HepG2 (cell line): Measurements from ENCODE around the gene KIR3DL2. TPM values are rescaled to one million over a fixed set of nuclear protein-coding genes. Genes with fewer than 3 reads are reported as not detected.

Experiments used
- ATAC-seq: fragments of 200-7000 bp; cut with Tn5 transposase; 3 replicates; pipeline ENCODE4 v1.9.1; 2020; ENCODE audit warnings: mild to moderate bottlenecking, moderate library complexity
- BruUV-seq: library from RNA; stranded (reverse); fragments of 400-500 nt; replicated peaks from 2 replicates; lab custom pipeline; 2021; lab: Mats Ljungman, UMichigan
- CTCF ChIA-PET: fragments of 300-600 bp; formaldehyde crosslinking; extraction: SDS; loops from one replicate; lab custom pipeline; 2021; ENCODE audit warnings: low total read pairs, inconsistent platforms, low intra/inter-chr PET ratio; lab: Yijun Ruan, JAX
- POLR2A ChIA-PET: fragments of 350-600 bp; sonication (Branson Sonifier 250); formaldehyde crosslinking; loops from one replicate; lab custom pipeline; 2020; ENCODE audit warnings: antibody characterized with exemption, inconsistent platforms; lab: Yijun Ruan, JAX
- DNase-seq: peaks from one replicate; pipeline ENCODE4 v3.0.0-alpha.2; 2015; ENCODE audit warnings: low spot score
- FAIRE-seq: peaks from 3 replicates; lab custom pipeline; 2011; peaks lifted over from hg19 to GRCh38; lab: Jason Lieb, UNC
- H2AFZ ChIP-seq: one replicate; pipeline ENCODE4 v1.6.1; 2011; ENCODE audit warnings: low read length, inconsistent platforms
- H3K27ac ChIP-seq: fragments of 300-600 bp; 3 replicates; pipeline ENCODE4 v1.8.0; 2011; ENCODE audit warnings: mixed run types, mild to moderate bottlenecking, mixed read lengths, low read length, inconsistent platforms; ENCODE audit not compliant: insufficient read depth; ENCODE audit errors: extremely low read length
- H3K27me3 ChIP-seq, 2 experiments: fragments of 200-600 bp in 1 of 2; 2 replicates in 1 of 2; 3 replicates in 1 of 2; pipeline versions ENCODE4 v1.6.0 to v1.8.0; 2011; ENCODE audit warnings: low read length in 2 of 2, mild to moderate bottlenecking in 2 of 2, moderate library complexity in 2 of 2, inconsistent platforms in 1 of 2; ENCODE audit not compliant: insufficient read depth in 2 of 2, control insufficient read depth in 1 of 2
- H3K36me3 ChIP-seq, 2 experiments: fragments of 200-600 bp in 1 of 2; replicated peaks in 1 of 2; 2 replicates in 1 of 2; 3 replicates in 1 of 2; pipeline versions ENCODE4 v1.5.1 to v1.8.0; 2011; ENCODE audit warnings: low read length in 2 of 2, inconsistent platforms in 1 of 2; ENCODE audit not compliant: insufficient read depth in 2 of 2, control insufficient read depth in 1 of 2
- H3K4me1 ChIP-seq: 2 replicates; pipeline ENCODE4 v1.5.1; 2012; ENCODE audit warnings: low read length, inconsistent platforms; ENCODE audit not compliant: insufficient read depth
- H3K4me2 ChIP-seq: 2 replicates; pipeline ENCODE4 v1.6.0; 2011; ENCODE audit warnings: low read depth, low read length, inconsistent platforms
- H3K4me3 ChIP-seq, 3 experiments: fragments of 200-600 bp in 1 of 3; sonication (generic), shearing (Covaris generic) in 1 of 3; replicated peaks in 1 of 3; 2 replicates each; pipeline ENCODE4 v1.5.1; 2011 to 2016; ENCODE audit warnings: low read length in 3 of 3, inconsistent platforms in 2 of 3, low read depth in 2 of 3, mild to moderate bottlenecking in 2 of 3, control low read depth in 1 of 3, mixed read lengths in 1 of 3; ENCODE audit not compliant: insufficient read depth in 1 of 3
- H3K79me2 ChIP-seq: one replicate; pipeline ENCODE4 v1.6.1; 2011; ENCODE audit warnings: low read length, inconsistent platforms; ENCODE audit not compliant: insufficient read depth
- H3K9ac ChIP-seq: 2 replicates; pipeline ENCODE4 v1.6.0; 2011; ENCODE audit warnings: mild to moderate bottlenecking, low read depth, low read length, inconsistent platforms; ENCODE audit not compliant: insufficient read depth
- H3K9me3 ChIP-seq: 2 replicates; pipeline ENCODE4 v1.5.1; 2012; ENCODE audit warnings: mild to moderate bottlenecking, low read length
- H4K20me1 ChIP-seq: 2 replicates; pipeline ENCODE4 v1.6.0; 2011; ENCODE audit warnings: inconsistent platforms, mild to moderate bottlenecking, low read length, moderate library complexity; ENCODE audit not compliant: insufficient read depth
- CAMTA2 ChIP-seq: sonication (generic); formaldehyde crosslinking; IDR thresholded peaks from 2 replicates; pipeline ENCODE4 v1.4.0; 2020; ENCODE audit warnings: mild to moderate bottlenecking, missing genetic modification reagents, borderline replicate concordance
- ESRRA ChIP-seq: sonication (generic); formaldehyde crosslinking; IDR thresholded peaks from 2 replicates; pipeline ENCODE4 v1.5.1; 2020; ENCODE audit warnings: mild to moderate bottlenecking, low read depth, missing genetic modification reagents
- KMT2B ChIP-seq: IDR thresholded peaks from 2 replicates; pipeline ENCODE4 v1.6.1; 2016; ENCODE audit warnings: missing genetic modification reagents, missing compliant biosample characterization
- MAZ ChIP-seq, 2 experiments: sonication (generic) in 1 of 2; formaldehyde crosslinking in 1 of 2; IDR thresholded peaks; 2 replicates each; pipeline versions ENCODE4 v1.5.0 to v1.6.1; 2012 to 2020; ENCODE audit warnings: low read depth in 2 of 2, mild to moderate bottlenecking in 2 of 2, borderline replicate concordance in 1 of 2, improper control_type of control experiment in 1 of 2, low read length in 1 of 2, missing genetic modification reagents in 1 of 2, moderate library complexity in 1 of 2
- NR2C2 ChIP-seq: sonication (generic); formaldehyde crosslinking; IDR thresholded peaks from 2 replicates; pipeline ENCODE4 v1.4.0; 2020; ENCODE audit warnings: missing genetic modification reagents, mild to moderate bottlenecking, moderate library complexity, borderline replicate concordance
- SKI ChIP-seq: fragments of 450-650 bp; IDR thresholded peaks from one replicate; pipeline ENCODE4 v1.6.1; 2018; ENCODE audit warnings: mild to moderate bottlenecking; ENCODE audit not compliant: partially characterized antibody
- TCF12 ChIP-seq, 2 experiments: fragments of 450-650 bp in 1 of 2; sonication (generic) in 1 of 2; formaldehyde crosslinking in 1 of 2; IDR thresholded peaks; 2 replicates each; pipeline versions ENCODE4 v1.6.1 to v1.8.0; 2017 to 2022; ENCODE audit warnings: antibody characterized with exemption in 1 of 2, mild to moderate bottlenecking in 1 of 2, missing genetic modification reagents in 1 of 2, moderate library complexity in 1 of 2
- ZNF10 ChIP-seq: sonication (generic); formaldehyde crosslinking; IDR thresholded peaks from 2 replicates; pipeline ENCODE4 v1.4.0; 2020; ENCODE audit warnings: mild to moderate bottlenecking, low read depth, missing genetic modification reagents, borderline replicate concordance
- ZNF232 ChIP-seq: sonication (generic); formaldehyde crosslinking; IDR thresholded peaks from 2 replicates; pipeline ENCODE4 v1.4.0; 2020; ENCODE audit warnings: missing genetic modification reagents, borderline replicate concordance
- ZNF431 ChIP-seq: sonication (generic); formaldehyde crosslinking; IDR thresholded peaks from 2 replicates; pipeline ENCODE4 v1.9.0; 2022; ENCODE audit warnings: missing genetic modification reagents, low read depth, mild to moderate bottlenecking, borderline replicate concordance
- ZSCAN12 ChIP-seq: sonication (generic); formaldehyde crosslinking; IDR thresholded peaks from 2 replicates; pipeline ENCODE4 v1.9.0; 2021; ENCODE audit warnings: mild to moderate bottlenecking, missing genetic modification reagents
- ZSCAN21 ChIP-seq: sonication (generic); formaldehyde crosslinking; IDR thresholded peaks from 2 replicates; pipeline ENCODE4 v1.8.0; 2022; ENCODE audit warnings: mild to moderate bottlenecking, missing genetic modification reagents, moderate library complexity, borderline replicate concordance
- WGBS: methylation state at CpG from one replicate; pipeline ENCODE4 v1.1.6; 2017; ENCODE audit warnings: low lambda C conversion rate; 5-methylcytosine and 5-hydroxymethylcytosine counted together
- in situ Hi-C: cut with HindIII; loops from 2 replicates; pipeline ENCODE4 v1.10.0; 2017; ENCODE audit warnings: low pct_unique_long_range_greater_than_20kb; ENCODE audit not compliant: extremely low pct_ligation_motif_present
- intact Hi-C: fragments of 100-400 bp; cut with micrococcal nuclease; formaldehyde crosslinking; loops from one replicate; pipeline ENCODE4 v1.10.0; 2022; ENCODE audit not compliant: unreplicated experiment
- polyA plus RNA-seq, 8 experiments: library from polyadenylated mRNA; depleted of rRNA in 3 of 8; stranded (reverse) in 7 of 8; unstranded in 1 of 8; fragments of >200 nt; fragmentation: Illumina TruSeq in 4 of 8; extraction: Trizol in 4 of 8; gene quantifications; 2 replicates each; pipeline versions ENCODE4 v1.2.1 to v1.2.3, GENCODE V29; 2011 to 2016; ENCODE audit warnings: low read depth in 4 of 8, missing spikeins in 1 of 8, mixed read lengths in 1 of 8; ENCODE audit not compliant: insufficient read depth in 1 of 8
- total RNA-seq, 5 experiments: library from RNA; depleted of rRNA; stranded (reverse); fragments of >200 nt; fragmentation: Illumina TruSeq; extraction: Trizol; gene quantifications; 2 replicates each; pipeline ENCODE4 v1.2.3, GENCODE V29; 2016; ENCODE audit warnings: low read depth in 1 of 5
- TF ChIP-seq, protein P1 (sequence below): sonication (generic); formaldehyde crosslinking; IDR thresholded peaks from 2 replicates; pipeline ENCODE4 v1.4.0; 2020; ENCODE audit warnings: missing genetic modification reagents
- TF ChIP-seq, protein P2 (sequence below): sonication (generic); formaldehyde crosslinking; IDR thresholded peaks from 2 replicates; pipeline ENCODE4 v1.4.0; 2020; ENCODE audit warnings: missing genetic modification reagents, borderline replicate concordance
- TF ChIP-seq, protein P3 (sequence below): sonication (generic); formaldehyde crosslinking; IDR thresholded peaks from 2 replicates; pipeline ENCODE4 v1.4.0; 2020; ENCODE audit warnings: missing genetic modification reagents, borderline replicate concordance

KIR3DL2 gene
- total and polyA plus RNA-seq, 2 of the 13 experiments (the other 11 are each of a cell fraction or from before 2014, with no cell fraction given), result not detected

DNA sequence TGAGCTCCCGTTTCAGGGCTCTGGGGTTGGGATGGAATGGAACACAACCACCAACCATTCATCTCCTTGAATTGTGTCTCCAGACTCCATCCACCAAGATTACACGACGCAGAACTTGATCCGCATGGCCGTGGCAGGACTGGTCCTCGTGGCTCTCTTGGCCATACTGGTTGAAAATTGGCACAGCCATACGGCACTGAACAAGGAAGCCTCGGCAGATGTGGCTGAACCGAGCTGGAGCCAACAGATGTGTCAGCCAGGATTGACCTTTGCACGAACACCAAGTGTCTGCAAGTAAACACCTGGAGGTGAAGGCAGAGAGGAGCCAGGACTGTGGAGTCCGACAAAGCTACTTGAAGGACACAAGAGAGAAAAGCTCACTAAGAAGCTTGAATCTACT, 39.3 kb downstream of the KIR3DL2 start:
- CTCF ChIA-PET, result no interaction called here
- TF ChIP-seq ZSCAN12 (CRISPR knock-in tag), result no peak
- TF ChIP-seq, protein P1, sequence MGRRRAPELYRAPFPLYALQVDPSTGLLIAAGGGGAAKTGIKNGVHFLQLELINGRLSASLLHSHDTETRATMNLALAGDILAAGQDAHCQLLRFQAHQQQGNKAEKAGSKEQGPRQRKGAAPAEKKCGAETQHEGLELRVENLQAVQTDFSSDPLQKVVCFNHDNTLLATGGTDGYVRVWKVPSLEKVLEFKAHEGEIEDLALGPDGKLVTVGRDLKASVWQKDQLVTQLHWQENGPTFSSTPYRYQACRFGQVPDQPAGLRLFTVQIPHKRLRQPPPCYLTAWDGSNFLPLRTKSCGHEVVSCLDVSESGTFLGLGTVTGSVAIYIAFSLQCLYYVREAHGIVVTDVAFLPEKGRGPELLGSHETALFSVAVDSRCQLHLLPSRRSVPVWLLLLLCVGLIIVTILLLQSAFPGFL (CRISPR knock-in tag), result no peak
- TF ChIP-seq MAZ (IDR thresholded peaks at IDR 0.05; ENCODE audit: borderline replicate concordance, low read depth, low read length), result no peak
- no peak for TF ChIP-seq MAZ (CRISPR knock-in tag; IDR thresholded peaks at IDR 0.05; ENCODE audit: low read depth)
- TF ChIP-seq ESRRA (CRISPR knock-in tag), result no peak
- no peak for TF ChIP-seq CAMTA2 (CRISPR knock-in tag)
- no peak for TF ChIP-seq NR2C2 (CRISPR knock-in tag)
- TF ChIP-seq ZSCAN21 (CRISPR knock-in tag), result no peak
- TF ChIP-seq ZNF431 (CRISPR knock-in tag), result no peak
- TF ChIP-seq KMT2B, result no peak
- no peak for TF ChIP-seq ZNF232 (CRISPR knock-in tag)
- no peak for TF ChIP-seq ZNF10 (CRISPR knock-in tag)
- TF ChIP-seq, protein P2, sequence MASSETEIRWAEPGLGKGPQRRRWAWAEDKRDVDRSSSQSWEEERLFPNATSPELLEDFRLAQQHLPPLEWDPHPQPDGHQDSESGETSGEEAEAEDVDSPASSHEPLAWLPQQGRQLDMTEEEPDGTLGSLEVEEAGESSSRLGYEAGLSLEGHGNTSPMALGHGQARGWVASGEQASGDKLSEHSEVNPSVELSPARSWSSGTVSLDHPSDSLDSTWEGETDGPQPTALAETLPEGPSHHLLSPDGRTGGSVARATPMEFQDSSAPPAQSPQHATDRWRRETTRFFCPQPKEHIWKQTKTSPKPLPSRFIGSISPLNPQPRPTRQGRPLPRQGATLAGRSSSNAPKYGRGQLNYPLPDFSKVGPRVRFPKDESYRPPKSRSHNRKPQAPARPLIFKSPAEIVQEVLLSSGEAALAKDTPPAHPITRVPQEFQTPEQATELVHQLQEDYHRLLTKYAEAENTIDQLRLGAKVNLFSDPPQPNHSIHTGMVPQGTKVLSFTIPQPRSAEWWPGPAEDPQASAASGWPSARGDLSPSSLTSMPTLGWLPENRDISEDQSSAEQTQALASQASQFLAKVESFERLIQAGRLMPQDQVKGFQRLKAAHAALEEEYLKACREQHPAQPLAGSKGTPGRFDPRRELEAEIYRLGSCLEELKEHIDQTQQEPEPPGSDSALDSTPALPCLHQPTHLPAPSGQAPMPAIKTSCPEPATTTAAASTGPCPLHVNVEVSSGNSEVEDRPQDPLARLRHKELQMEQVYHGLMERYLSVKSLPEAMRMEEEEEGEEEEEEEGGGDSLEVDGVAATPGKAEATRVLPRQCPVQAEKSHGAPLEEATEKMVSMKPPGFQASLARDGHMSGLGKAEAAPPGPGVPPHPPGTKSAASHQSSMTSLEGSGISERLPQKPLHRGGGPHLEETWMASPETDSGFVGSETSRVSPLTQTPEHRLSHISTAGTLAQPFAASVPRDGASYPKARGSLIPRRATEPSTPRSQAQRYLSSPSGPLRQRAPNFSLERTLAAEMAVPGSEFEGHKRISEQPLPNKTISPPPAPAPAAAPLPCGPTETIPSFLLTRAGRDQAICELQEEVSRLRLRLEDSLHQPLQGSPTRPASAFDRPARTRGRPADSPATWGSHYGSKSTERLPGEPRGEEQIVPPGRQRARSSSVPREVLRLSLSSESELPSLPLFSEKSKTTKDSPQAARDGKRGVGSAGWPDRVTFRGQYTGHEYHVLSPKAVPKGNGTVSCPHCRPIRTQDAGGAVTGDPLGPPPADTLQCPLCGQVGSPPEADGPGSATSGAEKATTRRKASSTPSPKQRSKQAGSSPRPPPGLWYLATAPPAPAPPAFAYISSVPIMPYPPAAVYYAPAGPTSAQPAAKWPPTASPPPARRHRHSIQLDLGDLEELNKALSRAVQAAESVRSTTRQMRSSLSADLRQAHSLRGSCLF (CRISPR knock-in tag), result no peak
- no peak for TF ChIP-seq SKI
- TF ChIP-seq, protein P3, sequence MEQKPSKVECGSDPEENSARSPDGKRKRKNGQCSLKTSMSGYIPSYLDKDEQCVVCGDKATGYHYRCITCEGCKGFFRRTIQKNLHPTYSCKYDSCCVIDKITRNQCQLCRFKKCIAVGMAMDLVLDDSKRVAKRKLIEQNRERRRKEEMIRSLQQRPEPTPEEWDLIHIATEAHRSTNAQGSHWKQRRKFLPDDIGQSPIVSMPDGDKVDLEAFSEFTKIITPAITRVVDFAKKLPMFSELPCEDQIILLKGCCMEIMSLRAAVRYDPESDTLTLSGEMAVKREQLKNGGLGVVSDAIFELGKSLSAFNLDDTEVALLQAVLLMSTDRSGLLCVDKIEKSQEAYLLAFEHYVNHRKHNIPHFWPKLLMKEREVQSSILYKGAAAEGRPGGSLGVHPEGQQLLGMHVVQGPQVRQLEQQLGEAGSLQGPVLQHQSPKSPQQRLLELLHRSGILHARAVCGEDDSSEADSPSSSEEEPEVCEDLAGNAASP (CRISPR knock-in tag), result no peak
- no peak for TF ChIP-seq TCF12 (IDR thresholded peaks at IDR 0.05)
- TF ChIP-seq TCF12 (CRISPR knock-in tag; IDR thresholded peaks at IDR 0.05), result no peak
- Histone ChIP-seq H4K20me1 (no peaks in the 10 kb centered on the region), H3K9me3 (no peaks in the 10 kb centered on the region), H3K9ac (no peak overlapping the region), H3K4me2 (no peak overlapping the region), H3K4me3 (no peak overlapping the region), H2AFZ (no peak overlapping the region), H3K27me3 (no peaks in the 10 kb centered on the region; a peak in 1 of 5 replicates), H3K27ac (no peak overlapping the region), H3K4me1 (no peaks in the 10 kb centered on the region), H3K36me3 (no peaks in the 10 kb centered on the region), H3K79me2 (no peaks in the 10 kb centered on the region)
- BruUV-seq, result no TSS peak
- ATAC-seq (no peak), DNase-seq (no peak), FAIRE-seq (no peak)
- in situ Hi-C loops, result no loop called here
- intact Hi-C loops, result no loop called here
- 30% methylated on average over 9 of the region's 11 CpGs for WGBS
- POLR2A ChIA-PET, result no interaction called here
